Mononuclear cell (primary cell): ENCODE measurements around the gene TMEM63A. TPM values are rescaled to one million over a fixed set of nuclear protein-coding genes. Genes with fewer than 3 reads are reported as not detected.

ENCODE experiments used
- H3K27me3 ChIP-seq: 2 replicates; pipeline ENCODE4 v1.6.0; 2011; ENCODE audit warnings: low read length, control low read depth; ENCODE audit not compliant: insufficient read depth
- H3K4me1 ChIP-seq: 2 replicates; pipeline ENCODE4 v1.5.1; 2011; ENCODE audit warnings: mild to moderate bottlenecking, low read length, control low read depth; ENCODE audit not compliant: insufficient read depth
- H3K4me3 ChIP-seq: 2 replicates; pipeline ENCODE4 v1.5.1; 2011; ENCODE audit warnings: mild to moderate bottlenecking, low read length, moderate library complexity
- H3K9me3 ChIP-seq: 2 replicates; pipeline ENCODE4 v1.5.1; 2011; ENCODE audit warnings: low read depth, mild to moderate bottlenecking, control low read depth, low read length
- total RNA-seq: library from RNA; depleted of rRNA; stranded (reverse); fragments of >200 nt; gene quantifications from one replicate; pipeline ENCODE4 v1.2.3, GENCODE V29; 2012

The TMEM63A gene
- total RNA-seq, 1 donor = 56.0 TPM

DNA sequence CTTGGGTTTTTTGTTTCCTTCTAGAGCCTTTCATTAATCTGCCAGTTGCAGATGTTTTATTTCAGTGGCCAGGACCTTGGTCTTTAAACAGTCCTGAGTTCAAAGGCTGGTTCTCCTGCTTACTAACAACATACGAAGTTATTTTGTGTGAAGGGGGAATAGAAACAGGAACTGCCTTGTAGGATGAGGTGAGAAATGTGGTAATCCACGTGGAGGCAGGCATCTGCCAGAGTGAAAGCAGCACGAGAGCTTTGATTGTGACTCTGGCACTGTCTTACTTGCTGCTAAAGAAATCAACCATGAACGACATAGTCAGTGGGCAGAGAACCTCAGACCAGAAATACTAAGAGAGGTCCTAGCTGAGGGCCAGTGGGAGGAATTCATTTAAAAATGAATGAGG is 30.4 kb downstream of the TMEM63A start:
- Histone ChIP-seq H3K4me1 (peaks cover 67% of the 10 kb centered on the region), H3K4me3 (no peak overlapping the region), H3K9me3 (no peaks in the 10 kb centered on the region), H3K27me3 (no peaks in the 10 kb centered on the region)

DNA sequence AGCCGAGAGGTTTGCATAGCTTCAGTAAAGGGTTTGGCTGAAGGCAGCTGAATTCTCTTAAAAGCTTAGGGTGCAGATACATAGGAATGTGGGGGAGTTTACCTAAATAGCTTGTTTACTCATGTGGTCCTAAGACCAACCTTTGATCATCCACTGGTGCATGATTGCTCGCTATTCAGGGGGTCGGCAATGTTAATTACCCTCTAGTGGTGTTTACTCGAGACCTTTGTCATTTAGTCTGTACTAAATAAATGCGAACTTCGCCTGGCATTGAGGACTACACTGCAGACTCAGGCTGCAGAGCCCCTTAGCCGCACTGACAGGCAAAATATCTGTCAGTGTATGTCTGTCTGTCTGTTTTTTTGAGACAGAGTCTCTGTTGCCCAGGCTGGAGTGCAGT is 31.8 kb downstream of the TMEM63A start:
- peaks cover 53% of the 10 kb centered on the region for H3K4me1 ChIP-seq

DNA sequence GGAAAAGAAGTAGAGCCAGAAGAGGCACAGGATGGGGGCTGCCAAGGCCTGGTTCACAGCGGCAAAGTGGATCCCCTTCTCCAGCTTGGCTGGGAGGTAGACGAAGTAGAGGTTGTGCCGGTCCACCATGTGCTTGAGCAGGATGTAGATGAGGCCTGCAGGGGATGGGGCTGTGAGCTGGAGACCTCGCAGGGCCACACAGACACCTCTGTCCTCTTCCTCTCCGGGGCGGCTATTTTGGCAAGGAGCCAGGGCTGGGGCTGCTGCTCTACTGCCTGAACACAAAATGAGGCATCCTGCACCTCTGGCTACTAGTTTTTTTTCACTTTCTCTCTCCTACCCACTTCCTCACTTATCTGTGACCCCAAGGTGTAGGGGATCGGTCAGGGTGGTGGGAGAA is 32.3 kb downstream of the TMEM63A start:
- Histone ChIP-seq H3K4me1 (peaks cover 52% of the 10 kb centered on the region), H3K27me3 (no peaks in the 10 kb centered on the region), H3K9me3 (no peaks in the 10 kb centered on the region), H3K4me3 (no peak overlapping the region)

More for the DNA sequence above, 31.8 kb downstream of the TMEM63A start:
- Histone ChIP-seq H3K9me3 (no peaks in the 10 kb centered on the region), H3K4me3 (no peak overlapping the region), H3K27me3 (no peaks in the 10 kb centered on the region)

DNA sequence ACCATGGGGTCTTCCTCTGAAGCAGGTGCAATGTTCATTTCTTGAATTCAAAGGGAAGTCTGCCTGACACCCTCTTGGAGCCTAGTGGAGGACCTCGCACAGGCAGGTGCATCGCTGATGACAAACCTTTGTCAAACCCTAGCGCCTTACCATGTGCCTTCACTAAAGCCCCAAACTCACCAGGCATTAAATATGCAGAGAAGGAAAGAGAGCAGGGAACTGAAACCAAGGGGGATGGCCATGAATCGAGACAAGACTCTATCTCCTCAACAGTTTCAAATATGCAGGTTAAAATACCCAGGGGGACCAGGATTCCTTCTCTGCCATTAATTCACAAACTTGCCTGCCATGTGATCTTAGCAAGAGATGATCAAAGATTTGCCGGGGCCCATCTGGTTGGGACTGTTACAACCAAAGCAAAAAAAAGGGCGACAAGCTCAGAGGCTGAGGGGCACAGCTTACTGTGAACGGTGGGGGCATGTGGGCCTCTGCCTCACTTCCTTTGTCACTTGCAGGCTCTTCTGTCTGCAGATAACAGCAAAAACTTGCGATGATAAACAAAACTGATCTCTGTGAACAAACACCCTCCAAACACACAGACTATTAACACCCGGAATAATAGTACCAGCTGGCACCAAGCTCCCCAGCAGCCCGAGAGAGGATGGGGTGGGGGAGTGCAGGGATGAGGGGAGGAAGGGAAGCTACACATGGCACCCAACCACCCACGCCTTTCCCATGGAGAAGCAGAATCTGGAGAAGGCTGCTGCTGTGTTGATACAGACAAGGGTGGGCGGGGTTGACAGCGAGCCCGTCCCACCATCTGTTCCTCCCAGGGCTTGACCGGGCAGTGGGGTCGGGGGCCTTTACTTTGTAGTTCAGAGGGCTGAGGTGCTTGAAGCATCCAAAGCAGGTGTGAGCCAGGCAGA is 33.9 kb downstream of the TMEM63A start:
- Histone ChIP-seq H3K4me1 (peaks cover 52% of the 10 kb centered on the region), H3K4me3 (no peak overlapping the region)

DNA sequence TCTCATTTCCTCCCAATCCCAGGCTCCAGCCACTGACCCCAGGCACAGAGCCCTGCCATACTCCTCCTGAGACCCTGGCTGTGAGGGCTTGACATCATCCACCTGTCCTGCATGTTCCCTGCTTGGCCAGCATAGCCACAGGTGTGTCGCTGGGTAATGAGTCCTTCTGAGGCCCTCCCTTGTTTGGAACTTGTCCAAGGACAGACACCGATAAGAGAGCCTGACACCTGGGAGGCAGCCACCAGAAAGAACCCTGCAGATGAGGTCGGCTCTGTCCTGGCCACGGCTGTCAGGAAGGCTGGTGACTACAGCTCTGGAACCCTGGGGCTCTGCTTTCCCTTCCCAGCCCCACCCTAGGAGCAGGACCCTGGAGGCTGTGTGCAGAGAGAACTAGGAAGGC is 34.6 kb downstream of the TMEM63A start:
- Histone ChIP-seq H3K9me3 (no peaks in the 10 kb centered on the region), H3K4me3 (no peak overlapping the region), H3K27me3 (no peaks in the 10 kb centered on the region), H3K4me1 (peaks cover 48% of the 10 kb centered on the region)

More for the DNA sequence above, 33.9 kb downstream of the TMEM63A start:
- H3K27me3 ChIP-seq = no peaks in the 10 kb centered on the region
- no peaks in the 10 kb centered on the region for H3K9me3 ChIP-seq

DNA sequence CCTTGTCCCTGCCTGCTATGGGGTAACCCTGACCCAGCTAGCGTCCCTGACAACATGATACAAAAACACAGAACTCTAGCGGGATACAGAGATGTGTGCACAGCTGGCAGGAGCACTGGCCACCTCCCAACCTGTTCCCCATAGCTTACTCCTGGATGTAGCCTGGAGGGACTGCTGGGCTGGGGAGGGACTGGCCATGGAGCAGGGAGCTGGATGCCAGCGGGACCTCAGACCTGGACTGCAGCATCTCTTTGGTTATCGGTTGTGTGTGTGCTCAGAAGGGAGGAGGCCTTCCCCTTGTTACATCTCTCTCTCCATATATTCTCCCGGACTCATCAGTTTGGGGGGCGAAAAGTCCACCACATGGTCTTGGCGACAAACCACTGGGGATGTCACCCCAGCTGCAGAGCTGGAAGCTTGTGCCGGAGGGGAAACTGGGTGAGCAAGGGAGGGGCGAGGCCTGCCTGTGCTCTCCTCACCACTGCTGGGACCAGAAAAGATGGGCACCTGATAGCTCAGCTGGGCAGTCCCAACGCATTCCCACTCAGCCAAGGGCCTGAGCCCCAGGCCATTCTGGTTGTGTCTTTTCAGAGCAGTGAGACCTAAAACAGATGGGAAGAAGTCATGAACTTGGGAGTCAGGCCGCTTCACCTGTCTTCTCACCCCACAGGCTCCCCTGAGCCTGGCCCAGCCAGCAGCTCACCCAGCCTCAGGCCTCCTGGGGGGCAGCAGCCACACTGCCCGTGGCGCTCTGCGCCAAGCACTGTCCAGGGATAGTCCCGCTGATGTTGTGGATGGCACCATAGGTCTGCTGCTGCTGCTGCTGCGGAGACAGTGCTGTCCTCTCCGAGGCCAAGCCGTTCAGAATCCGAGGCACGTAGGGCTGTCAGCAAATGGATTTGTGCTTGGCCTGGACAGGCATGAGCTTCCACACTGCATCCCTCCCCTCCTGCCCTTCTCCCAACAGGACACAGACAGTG is 35.6 kb downstream of the TMEM63A start:
- H3K27me3 ChIP-seq = no peaks in the 10 kb centered on the region
- peaks cover 38% of the 10 kb centered on the region for H3K4me1 ChIP-seq
- no peak overlapping the region for H3K4me3 ChIP-seq
- H3K9me3 ChIP-seq = no peaks in the 10 kb centered on the region

DNA sequence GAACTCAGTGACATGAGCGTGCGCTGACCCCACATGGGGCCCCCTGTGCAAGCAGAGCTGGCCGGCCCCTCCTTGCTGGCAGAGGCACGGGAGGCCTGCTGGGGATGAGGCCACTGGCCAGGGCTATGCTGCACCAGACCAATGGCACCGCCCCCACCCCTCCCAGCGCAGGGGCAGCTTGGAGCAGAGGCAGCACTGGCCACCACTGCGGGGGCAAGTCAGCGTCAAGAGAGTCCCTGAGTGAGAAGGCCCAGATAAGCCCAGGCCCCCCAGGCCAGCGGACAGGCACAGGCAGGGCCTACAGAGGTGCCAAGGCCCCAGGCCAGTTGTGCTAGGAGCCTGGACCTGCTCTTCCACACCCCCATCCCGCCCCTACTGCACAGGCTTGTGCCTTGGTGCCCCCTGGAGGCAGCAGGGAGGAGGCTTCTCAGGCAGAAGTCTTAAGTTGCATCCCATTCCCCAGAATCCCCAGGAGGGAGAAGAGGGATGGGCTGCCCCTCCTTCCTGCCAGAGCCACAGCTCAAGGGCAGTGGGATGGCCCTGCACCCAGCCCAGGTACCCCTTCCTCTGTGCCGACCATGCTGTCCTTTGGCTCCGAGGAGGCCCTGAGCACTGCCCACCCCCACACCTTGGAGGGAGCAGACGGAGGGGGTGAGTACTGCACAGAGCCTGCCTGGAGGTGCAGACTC is 36.5 kb downstream of the TMEM63A start:
- peaks cover 38% of the 10 kb centered on the region for H3K4me1 ChIP-seq
- H3K4me3 ChIP-seq = no peak overlapping the region
- no peaks in the 10 kb centered on the region for H3K9me3 ChIP-seq
- H3K27me3 ChIP-seq = no peaks in the 10 kb centered on the region

DNA sequence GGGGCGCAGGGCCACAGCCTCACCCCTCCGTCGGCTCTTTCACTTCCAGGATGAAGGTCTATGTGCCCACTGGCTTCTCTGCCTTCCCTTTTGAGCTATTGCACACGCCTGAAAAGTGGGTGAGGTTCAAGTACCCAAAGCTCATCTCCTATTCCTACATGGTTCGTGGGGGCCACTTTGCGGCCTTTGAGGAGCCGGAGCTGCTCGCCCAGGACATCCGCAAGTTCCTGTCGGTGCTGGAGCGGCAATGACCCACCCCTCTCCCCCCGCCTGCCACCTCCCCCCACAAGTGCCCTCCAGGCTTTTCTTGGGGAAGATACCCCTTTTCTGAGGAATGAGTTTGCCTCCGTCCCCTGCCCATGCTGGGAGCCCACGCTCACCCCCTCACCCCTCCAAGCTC is 37.1 kb downstream of the TMEM63A start:
- Histone ChIP-seq H3K27me3 (no peaks in the 10 kb centered on the region), H3K4me3 (no peak overlapping the region), H3K9me3 (no peaks in the 10 kb centered on the region), H3K4me1 (peaks cover 33% of the 10 kb centered on the region)

DNA sequence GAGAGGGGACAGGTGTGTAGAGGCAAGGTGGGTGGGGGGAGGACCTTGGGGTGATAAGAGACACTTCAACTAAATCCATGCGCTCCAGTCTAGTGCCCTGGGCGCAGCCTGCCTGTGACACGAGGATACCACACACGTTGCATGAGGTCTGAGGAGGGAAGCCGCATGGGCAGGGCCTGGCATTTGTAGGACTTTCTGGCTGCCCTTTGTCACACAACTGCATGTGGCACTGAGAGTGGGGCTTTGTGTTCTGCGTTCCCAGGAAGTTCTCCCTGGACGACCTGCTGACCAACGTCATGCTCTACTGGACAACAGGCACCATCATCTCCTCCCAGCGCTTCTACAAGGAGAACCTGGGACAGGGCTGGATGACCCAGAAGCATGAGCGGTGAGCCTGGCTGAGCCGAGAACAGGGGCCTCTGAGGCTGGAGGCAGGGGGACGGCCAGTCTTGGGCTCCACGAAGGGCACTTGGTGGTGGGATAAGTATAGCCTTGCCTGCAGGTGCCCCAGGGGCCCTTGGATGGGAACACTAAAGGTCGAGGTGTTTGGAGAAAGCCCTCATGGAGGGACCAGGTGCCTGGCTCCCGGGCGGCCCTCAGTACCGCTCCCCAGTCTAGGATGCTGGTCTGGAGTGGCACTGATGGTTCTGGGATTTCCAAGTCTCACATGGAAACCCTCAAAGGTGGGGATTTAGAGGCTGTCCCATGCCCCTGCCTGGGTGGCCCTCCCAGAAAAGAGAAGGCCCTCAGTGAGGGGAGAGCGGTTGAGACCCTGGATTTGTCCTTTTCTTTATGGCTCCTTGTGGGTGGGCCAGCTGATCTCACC is 37.7 kb downstream of the TMEM63A start:
- Histone ChIP-seq H3K27me3 (no peaks in the 10 kb centered on the region), H3K4me1 (peaks cover 30% of the 10 kb centered on the region), H3K9me3 (no peaks in the 10 kb centered on the region), H3K4me3 (no peak overlapping the region)

DNA sequence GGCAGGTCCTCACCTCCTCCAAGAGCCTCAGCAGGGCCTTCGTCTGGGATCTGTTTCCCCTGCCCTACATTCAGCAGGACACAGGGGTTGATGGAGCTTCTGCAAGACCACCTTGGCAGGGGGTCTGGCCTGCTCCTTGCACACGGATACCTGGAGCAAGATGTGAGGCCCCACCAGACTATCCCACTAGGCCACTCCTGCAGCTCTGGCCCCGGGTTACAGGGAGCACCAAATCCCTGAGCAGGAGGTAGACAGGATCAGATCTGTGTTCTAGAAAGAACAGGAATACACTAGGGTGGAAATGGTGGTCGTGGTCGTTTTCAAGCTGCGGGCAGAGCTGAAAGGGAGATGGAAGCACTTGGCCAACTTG is 38.8 kb downstream of the TMEM63A start:
- no peaks in the 10 kb centered on the region for H3K9me3 ChIP-seq
- no peaks in the 10 kb centered on the region for H3K27me3 ChIP-seq
- peaks cover 20% of the 10 kb centered on the region for H3K4me1 ChIP-seq
- H3K4me3 ChIP-seq = no peak overlapping the region

DNA sequence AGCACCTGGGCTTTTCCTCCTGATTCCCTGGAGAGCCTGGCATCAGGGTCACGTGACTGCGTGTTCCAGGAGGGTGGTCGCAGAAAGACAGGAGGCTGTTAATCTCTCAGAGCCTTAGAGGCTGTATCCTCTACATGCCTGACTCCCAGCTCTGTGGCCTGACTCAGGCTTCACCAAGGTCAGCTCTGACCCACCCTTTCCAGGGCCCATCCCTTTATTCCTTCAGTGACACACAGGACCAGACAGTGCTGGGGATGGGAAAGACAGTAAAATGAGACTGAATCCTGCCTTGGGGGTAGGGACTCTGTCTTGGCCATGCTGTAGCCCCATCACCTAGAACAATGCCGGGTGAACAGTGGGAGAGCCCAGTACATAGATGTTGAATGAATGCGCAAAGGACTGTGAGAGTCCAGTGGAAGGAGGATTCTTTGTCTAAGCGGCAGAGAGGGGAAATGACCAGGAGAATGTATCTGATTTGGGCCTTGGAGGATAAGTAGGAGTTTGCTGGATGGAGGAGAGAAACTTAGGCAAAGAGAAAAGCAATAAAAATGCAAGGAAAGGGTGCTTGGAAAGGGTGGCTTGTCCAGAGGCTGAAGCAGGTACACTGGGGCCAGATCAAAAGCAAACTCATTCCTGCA is 39.3 kb downstream of the TMEM63A start:
- Histone ChIP-seq H3K4me3 (no peak overlapping the region), H3K9me3 (no peaks in the 10 kb centered on the region), H3K27me3 (no peaks in the 10 kb centered on the region), H3K4me1 (peaks cover 15% of the 10 kb centered on the region)

DNA sequence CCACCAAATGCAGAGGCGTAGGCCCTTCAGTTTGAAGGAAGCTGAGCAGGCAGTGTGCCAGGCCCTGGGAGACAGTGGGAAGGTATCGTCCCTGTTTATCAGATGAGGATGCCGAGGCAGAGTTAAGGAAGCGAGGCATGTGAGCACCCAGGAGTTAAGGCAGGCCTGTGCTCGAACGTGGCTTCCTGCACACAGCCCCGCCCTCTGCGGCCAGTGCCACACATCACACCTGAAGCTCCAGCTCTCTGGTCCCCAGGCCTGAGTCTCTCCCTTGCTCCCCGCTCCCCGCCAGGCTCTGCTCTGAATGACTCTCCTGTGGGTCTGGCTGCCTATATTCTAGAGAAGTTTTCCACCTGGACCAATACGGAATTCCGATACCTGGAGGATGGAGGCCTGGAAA is 40.1 kb downstream of the TMEM63A start:
- Histone ChIP-seq H3K9me3 (no peaks in the 10 kb centered on the region), H3K4me1 (peaks cover 6% of the 10 kb centered on the region)

DNA sequence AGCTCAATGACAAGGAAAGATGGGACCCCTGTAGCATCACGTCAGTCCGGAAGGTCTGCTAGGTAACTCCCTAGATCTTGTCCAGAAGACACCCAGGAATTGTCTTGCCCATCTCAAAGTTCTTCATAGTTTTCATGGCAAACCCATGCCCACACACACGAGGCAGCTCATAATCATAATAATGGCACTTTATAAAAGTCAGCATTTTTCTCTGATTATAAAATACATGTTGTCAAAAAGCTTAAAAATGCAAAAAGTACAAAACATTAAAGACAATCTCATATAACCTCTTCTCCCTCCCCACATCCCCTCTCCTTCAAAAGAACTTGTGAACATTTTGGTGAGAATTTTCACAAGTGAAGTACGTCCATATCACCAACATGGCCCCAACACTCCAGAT is 41.5 kb downstream of the TMEM63A start:
- Histone ChIP-seq H3K4me3 (no peak overlapping the region), H3K4me1 (peaks cover 3% of the 10 kb centered on the region), H3K9me3 (no peaks in the 10 kb centered on the region), H3K27me3 (no peaks in the 10 kb centered on the region)

More for the DNA sequence above, 40.1 kb downstream of the TMEM63A start:
- Histone ChIP-seq H3K27me3 (no peaks in the 10 kb centered on the region), H3K4me3 (no peak overlapping the region)

DNA sequence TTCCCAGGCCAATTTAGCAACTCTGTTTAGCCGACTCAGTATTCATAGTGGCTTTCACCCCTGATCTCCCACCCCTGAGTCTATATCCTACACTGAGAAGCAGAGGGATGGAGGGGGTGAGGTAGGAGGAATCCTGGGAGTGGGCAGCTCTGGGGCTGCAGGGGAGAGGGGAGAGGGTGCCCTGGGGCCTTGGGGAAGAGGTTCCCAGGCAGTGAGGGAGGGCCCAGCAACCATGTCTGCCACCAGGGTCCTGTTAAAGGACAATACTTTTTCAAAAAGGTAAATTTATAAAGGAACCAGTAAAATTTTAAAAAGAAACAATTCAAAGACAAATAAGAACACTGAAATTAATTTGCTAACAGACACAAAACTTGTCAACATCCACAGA is 42.0 kb downstream of the TMEM63A start:
- no peaks in the 10 kb centered on the region for H3K27me3 ChIP-seq
- no peaks in the 10 kb centered on the region for H3K9me3 ChIP-seq
- peaks cover 3% of the 10 kb centered on the region for H3K4me1 ChIP-seq
- H3K4me3 ChIP-seq = no peak overlapping the region
